Measurements from ENCODE around the gene PRADC1. TPM values are rescaled to one million over a fixed set of nuclear protein-coding genes. Genes with fewer than 3 reads are reported as not detected.

PRADC1 gene
- total and polyA plus RNA-seq, 2 donors (not counting 3 experiments of a cell fraction or from before 2014, with no cell fraction given) = 19.6 to 32.7 TPM

DNA sequence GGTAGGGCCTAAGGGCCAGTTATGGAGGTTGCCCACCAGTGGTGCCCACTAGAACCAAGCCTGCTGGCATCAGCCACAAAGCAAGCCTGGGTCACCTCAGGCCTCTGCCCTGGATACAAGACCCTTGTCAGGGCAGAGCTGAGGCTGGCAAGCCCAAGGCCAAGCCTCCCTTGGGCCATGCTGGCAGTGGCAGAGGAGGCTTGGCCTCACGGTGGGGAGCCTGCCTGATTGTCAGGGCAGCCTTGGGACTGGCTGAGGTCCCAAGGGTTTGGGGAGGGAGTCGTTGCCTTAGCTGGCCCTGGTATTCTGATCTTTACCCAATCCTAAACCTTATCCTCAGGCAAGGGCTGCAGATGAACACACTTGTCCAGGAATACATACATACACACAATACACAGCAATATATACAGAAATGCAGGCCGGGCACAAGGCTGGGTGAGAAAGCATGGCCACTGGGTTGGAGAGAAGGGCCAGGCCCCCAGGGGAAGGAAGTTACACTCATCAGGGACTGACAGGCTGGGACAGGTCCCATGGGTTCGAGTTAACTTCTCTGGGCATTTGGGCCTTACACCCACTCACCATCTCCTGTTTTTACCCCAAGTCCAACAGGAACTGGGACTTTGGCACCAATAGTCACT is 22.1 kb upstream of the PRADC1 start:
- no peaks in the 10 kb centered on the region for H3K4me1 ChIP-seq (ENCODE audit: control insufficient read depth, extremely low read depth, insufficient read depth, low read length)
- H2AFZ ChIP-seq (ENCODE audit: low read depth, low read length) = no peak overlapping the region
- H3K27me3 ChIP-seq (ENCODE audit: control insufficient read depth in 2 of 2, insufficient read depth in 2 of 2, low read length in 2 of 2) = no peaks in the 10 kb centered on the region
- no peaks in the 10 kb centered on the region for H3K9me1 ChIP-seq (replicated peaks; ENCODE audit: control insufficient read depth, extremely low read depth, insufficient read depth, low read length)
- POLR2A ChIA-PET = no interaction called here
- no peak overlapping the region for H3K4me3 ChIP-seq (replicated peaks in 1 of 3; ENCODE audit: insufficient read depth in 1 of 3, low read depth in 1 of 3, low read length in 3 of 3)
- H3K27ac ChIP-seq (ENCODE audit: insufficient read depth, low read depth, low read length) = no peak overlapping the region
- no TSS peak for BruUV-seq (replicated peaks)
- no peaks in the 10 kb centered on the region for H3K79me2 ChIP-seq (ENCODE audit: control insufficient read depth, insufficient read depth, low read length)
- no peak overlapping the region for H3K4me2 ChIP-seq (ENCODE audit: insufficient read depth, low read length)
- intact Hi-C loops (cut with micrococcal nuclease) = no loop called here
- no peaks in the 10 kb centered on the region for H4K20me1 ChIP-seq (replicated peaks; ENCODE audit: control insufficient read depth, extremely low read depth, insufficient read depth, low read length)
- CTCF ChIA-PET = no interaction called here
- H3K9me3 ChIP-seq (replicated peaks; ENCODE audit: control insufficient read depth, insufficient read depth, low read length) = no peaks in the 10 kb centered on the region
- dilution Hi-C loops (cut with MboI; ENCODE audit: extremely low pct_ligation_motif_present, low sequenced_read_pairs) = no loop called here
- H3K36me3 ChIP-seq (ENCODE audit: control insufficient read depth in 2 of 2, extremely low read depth in 1 of 2, insufficient read depth in 2 of 2, low read length in 2 of 2) = peaks cover 12 to 36% of the 10 kb centered on the region in 2 experiments
- TF ChIP-seq, protein P1, sequence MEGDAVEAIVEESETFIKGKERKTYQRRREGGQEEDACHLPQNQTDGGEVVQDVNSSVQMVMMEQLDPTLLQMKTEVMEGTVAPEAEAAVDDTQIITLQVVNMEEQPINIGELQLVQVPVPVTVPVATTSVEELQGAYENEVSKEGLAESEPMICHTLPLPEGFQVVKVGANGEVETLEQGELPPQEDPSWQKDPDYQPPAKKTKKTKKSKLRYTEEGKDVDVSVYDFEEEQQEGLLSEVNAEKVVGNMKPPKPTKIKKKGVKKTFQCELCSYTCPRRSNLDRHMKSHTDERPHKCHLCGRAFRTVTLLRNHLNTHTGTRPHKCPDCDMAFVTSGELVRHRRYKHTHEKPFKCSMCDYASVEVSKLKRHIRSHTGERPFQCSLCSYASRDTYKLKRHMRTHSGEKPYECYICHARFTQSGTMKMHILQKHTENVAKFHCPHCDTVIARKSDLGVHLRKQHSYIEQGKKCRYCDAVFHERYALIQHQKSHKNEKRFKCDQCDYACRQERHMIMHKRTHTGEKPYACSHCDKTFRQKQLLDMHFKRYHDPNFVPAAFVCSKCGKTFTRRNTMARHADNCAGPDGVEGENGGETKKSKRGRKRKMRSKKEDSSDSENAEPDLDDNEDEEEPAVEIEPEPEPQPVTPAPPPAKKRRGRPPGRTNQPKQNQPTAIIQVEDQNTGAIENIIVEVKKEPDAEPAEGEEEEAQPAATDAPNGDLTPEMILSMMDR (IDR thresholded peaks at IDR 0.05; ENCODE audit: extremely low read depth in 1 of 2, insufficient read depth in 1 of 2, low read depth in 1 of 2, low read length in 2 of 2) = no peak
- TF ChIP-seq MYC (IDR thresholded peaks at IDR 0.05; ENCODE audit: low read depth, low read length) (no peak), GATA2 (IDR thresholded peaks at IDR 0.05; ENCODE audit: insufficient read depth, insufficient read length, low read depth, low read length) (no peak), POLR2AphosphoS5 (IDR thresholded peaks at IDR 0.05; ENCODE audit: insufficient read depth, low read depth, low read length) (no peak), EZH2 (IDR thresholded peaks at IDR 0.05; ENCODE audit: borderline replicate concordance, low read depth, low read length, severe bottlenecking) (no peak), FOS (IDR thresholded peaks at IDR 0.05; ENCODE audit: borderline replicate concordance, insufficient read depth, low read length) (no peak), POLR2A (IDR thresholded peaks at IDR 0.05; ENCODE audit: low read depth, low read length) (no peak), JUN (IDR thresholded peaks at IDR 0.05; ENCODE audit: borderline replicate concordance, insufficient read depth, insufficient read length, low read depth) (no peak)
- TF ChIP-seq, protein P2, sequence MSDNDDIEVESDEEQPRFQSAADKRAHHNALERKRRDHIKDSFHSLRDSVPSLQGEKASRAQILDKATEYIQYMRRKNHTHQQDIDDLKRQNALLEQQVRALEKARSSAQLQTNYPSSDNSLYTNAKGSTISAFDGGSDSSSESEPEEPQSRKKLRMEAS (IDR thresholded peaks at IDR 0.05; ENCODE audit: insufficient read depth, insufficient read length) = no peak
- DNase-seq (ENCODE audit: low read depth, low spot score) (no peak), FAIRE-seq (no peak)
- H3K9ac ChIP-seq (replicated peaks; ENCODE audit: extremely low read depth, insufficient read depth, low read length) = no peak overlapping the region
